HG03095 (cell line): ENCODE results near the gene TP53I11.

Source experiments
- ATAC-seq: cut with Tn5 transposase; IDR thresholded peaks from one replicate; pipeline ENCODE4 v1.9.1; 2021; ENCODE audit warnings: moderate library complexity; ENCODE audit not compliant: unreplicated experiment

The TP53I11 gene

GRCh38 chr11:44978961-44979331, 28.3 kb upstream of the TP53I11 start:
- no peak for ATAC-seq

- ATAC-seq, result no peak
Measured at GRCh38 chr11:44978274-44978960, 27.7 kb upstream of the TP53I11 start.

- ATAC-seq, result no peak
Measured at GRCh38 chr11:44977493-44977984, 26.9 kb upstream of the TP53I11 start.

GRCh38 chr11:44976576-44976975, 25.9 kb upstream of the TP53I11 start:
- no peak for ATAC-seq

GRCh38 chr11:44974402-44975000, 23.8 kb upstream of the TP53I11 start:
- ATAC-seq, result no peak

- no peak for ATAC-seq
Measured at GRCh38 chr11:44973632-44974401, 23.1 kb upstream of the TP53I11 start.

GRCh38 chr11:44972746-44973435, 22.2 kb upstream of the TP53I11 start:
- no peak for ATAC-seq

- ATAC-seq, result no peak
Measured at GRCh38 chr11:44971185-44971584, 20.5 kb upstream of the TP53I11 start.

- no peak for ATAC-seq
Measured at GRCh38 chr11:44970293-44970692, 19.6 kb upstream of the TP53I11 start.

GRCh38 chr11:44969651-44970252, 19.1 kb upstream of the TP53I11 start:
- ATAC-seq, result no peak

- ATAC-seq, result no peak
Measured at GRCh38 chr11:44968510-44968909, 17.8 kb upstream of the TP53I11 start.

- ATAC-seq, result no peak
Measured at GRCh38 chr11:44967930-44968496, 17.3 kb upstream of the TP53I11 start.

GRCh38 chr11:44966694-44967093, 16.0 kb upstream of the TP53I11 start:
- no peak for ATAC-seq

GRCh38 chr11:44964526-44965209, 14.0 kb upstream of the TP53I11 start:
- ATAC-seq, result no peak

GRCh38 chr11:44963948-44964347, 13.3 kb upstream of the TP53I11 start:
- no peak for ATAC-seq

- no peak for ATAC-seq
Measured at GRCh38 chr11:44963136-44963535, 12.5 kb upstream of the TP53I11 start.

- ATAC-seq, result no peak
Measured at GRCh38 chr11:44962464-44962863, 11.8 kb upstream of the TP53I11 start.

GRCh38 chr11:44960200-44960845, 9.6 kb upstream of the TP53I11 start:
- no peak for ATAC-seq

GRCh38 chr11:44959064-44959463, 8.4 kb upstream of the TP53I11 start:
- ATAC-seq, result no peak
